Subcutaneous abdominal adipose tissue (tissue), 5 donors: ENCODE results near the gene GTF2A2.

Experiments
- H3K27ac ChIP-seq: one replicate; pipeline ENCODE4 v1.7.0; 2013; ENCODE audit warnings: low read depth, mild to moderate bottlenecking, inconsistent platforms, low read length, moderate library complexity
- H3K27me3 ChIP-seq, 5 donors: one replicate each; pipeline ENCODE4 v1.7.0; 2013; ENCODE audit warnings: low read length in 5 of 5, inconsistent platforms in 1 of 5; ENCODE audit not compliant: control insufficient read depth in 5 of 5, insufficient read depth in 4 of 5
- H3K36me3 ChIP-seq, 5 donors: one replicate each; pipeline ENCODE4 v1.7.0; 2013; ENCODE audit warnings: low read length in 5 of 5; ENCODE audit not compliant: control insufficient read depth in 5 of 5, insufficient read depth in 5 of 5
- H3K4me1 ChIP-seq, 5 donors: one replicate each; pipeline ENCODE4 v1.7.0; 2013; ENCODE audit warnings: low read length in 5 of 5, mild to moderate bottlenecking in 3 of 5, moderate library complexity in 1 of 5; ENCODE audit not compliant: control insufficient read depth in 5 of 5, insufficient read depth in 5 of 5
- H3K4me3 ChIP-seq, 5 donors: one replicate each; pipeline ENCODE4 v1.7.0; 2013; ENCODE audit warnings: low read length in 5 of 5, low read depth in 1 of 5
- H3K9ac ChIP-seq, 5 donors: one replicate each; pipeline ENCODE4 v1.7.0; 2013; ENCODE audit warnings: low read length in 5 of 5, mild to moderate bottlenecking in 4 of 5, moderate library complexity in 3 of 5
- H3K9me3 ChIP-seq, 5 donors: one replicate each; pipeline ENCODE4 v1.7.0; 2013; ENCODE audit warnings: low read length in 5 of 5; ENCODE audit not compliant: control insufficient read depth in 5 of 5
- donor health status: healthy.
- donor health status: healthy.
- donor health status: healthy.
- donor health status: healthy.
- donor health status: healthy.

GTF2A2 gene

GRCh38 chr15:59591356-59591755 is 66.0 kb downstream of the GTF2A2 start:
- no peak overlapping the region for H3K4me3 ChIP-seq
- no peaks in the 10 kb centered on the region for H3K4me1 ChIP-seq
- no peak overlapping the region for H3K9ac ChIP-seq
- H3K27me3 ChIP-seq = peaks cover 0 to 4% (median 0%) of the 10 kb centered on the region in 5 donors
- H3K9me3 ChIP-seq = no peaks in the 10 kb centered on the region
- no peak overlapping the region for H3K27ac ChIP-seq
- no peaks in the 10 kb centered on the region for H3K36me3 ChIP-seq

GRCh38 chr15:59590027-59590426 is 67.3 kb downstream of the GTF2A2 start:
- H3K27me3 ChIP-seq = peaks cover 0 to 4% (median 0%) of the 10 kb centered on the region in 5 donors
- H3K4me1 ChIP-seq = no peaks in the 10 kb centered on the region
- no peaks in the 10 kb centered on the region for H3K9me3 ChIP-seq
- H3K4me3 ChIP-seq = no peak overlapping the region
- no peaks in the 10 kb centered on the region for H3K36me3 ChIP-seq
- H3K27ac ChIP-seq = no peak overlapping the region
- H3K9ac ChIP-seq = no peak overlapping the region
